Tibial nerve (tissue), 4 donors: ENCODE data around the gene SCAF11. TPM values are rescaled to one million over a fixed set of nuclear protein-coding genes. Genes with fewer than 3 reads are reported as not detected.

Experiments used
- DNase-seq, 2 donors: peaks; one replicate each; pipeline ENCODE4 v3.0.0-alpha.2; 2019; ENCODE audit warnings: low spot score in 2 of 2
- H3K27ac ChIP-seq, 4 donors: fragments of 200-600 bp; sonication (generic) in 3 of 4; one replicate each; pipeline ENCODE4 v1.5.1; 2017 to 2019; ENCODE audit warnings: mild to moderate bottlenecking in 1 of 4
- H3K27me3 ChIP-seq, 2 donors: fragments of 200-600 bp; sonication (generic) in 1 of 2; one replicate each; pipeline versions ENCODE4 v1.5.1 to v1.6.0; 2017 to 2019
- H3K36me3 ChIP-seq, 3 donors: fragments of 200-600 bp; sonication (generic); one replicate each; pipeline ENCODE4 v1.5.1; 2018 to 2019
- H3K4me1 ChIP-seq, 4 donors: fragments of 200-600 bp; sonication (generic) in 3 of 4; one replicate each; pipeline ENCODE4 v1.5.1; 2017 to 2019
- H3K4me3 ChIP-seq, 4 donors: fragments of 200-600 bp; sonication (generic) in 3 of 4; one replicate each; pipeline ENCODE4 v1.5.1; 2017 to 2019; ENCODE audit warnings: mild to moderate bottlenecking in 1 of 4, moderate library complexity in 1 of 4
- H3K9me3 ChIP-seq, 4 donors: fragments of 200-600 bp; sonication (generic) in 3 of 4; one replicate each; pipeline ENCODE4 v1.5.1; 2017 to 2019
- EP300 ChIP-seq, 2 donors: sonication (generic); formaldehyde crosslinking; IDR thresholded peaks; one replicate each; pipeline ENCODE4 v1.6.1; 2017; ENCODE audit warnings: antibody characterized with exemption in 2 of 2, mild to moderate bottlenecking in 1 of 2
- POLR2A ChIP-seq, 2 donors: fragments of 450-650 bp; IDR thresholded peaks; one replicate each; pipeline ENCODE4 v1.6.1; 2017; ENCODE audit warnings: antibody characterized with exemption in 2 of 2, mild to moderate bottlenecking in 2 of 2, moderate library complexity in 2 of 2
- WGBS, 2 donors: methylation state at CpG; one replicate each; pipeline ENCODE4 v1.1.5; 2018; 5-methylcytosine and 5-hydroxymethylcytosine counted together
- total RNA-seq, 4 donors: library from RNA; depleted of rRNA; stranded (reverse); fragments of >200 nt; gene quantifications; one replicate each; pipeline ENCODE4 v1.1.0, GENCODE V29; 2016
- TF ChIP-seq, protein P1 (sequence below), 5 experiments: fragments of 200-600 bp in 3 of 5; fragments of 450-650 bp in 2 of 5; sonication (generic) in 3 of 5; IDR thresholded peaks; one replicate each; pipeline ENCODE4 v1.5.1; 2016 to 2019; ENCODE audit warnings: antibody characterized with exemption in 5 of 5, mild to moderate bottlenecking in 3 of 5, moderate library complexity in 2 of 5

SCAF11 gene
- total RNA-seq, 4 donors from 2014 or later = 114 to 169 (median 144) TPM

DNA sequence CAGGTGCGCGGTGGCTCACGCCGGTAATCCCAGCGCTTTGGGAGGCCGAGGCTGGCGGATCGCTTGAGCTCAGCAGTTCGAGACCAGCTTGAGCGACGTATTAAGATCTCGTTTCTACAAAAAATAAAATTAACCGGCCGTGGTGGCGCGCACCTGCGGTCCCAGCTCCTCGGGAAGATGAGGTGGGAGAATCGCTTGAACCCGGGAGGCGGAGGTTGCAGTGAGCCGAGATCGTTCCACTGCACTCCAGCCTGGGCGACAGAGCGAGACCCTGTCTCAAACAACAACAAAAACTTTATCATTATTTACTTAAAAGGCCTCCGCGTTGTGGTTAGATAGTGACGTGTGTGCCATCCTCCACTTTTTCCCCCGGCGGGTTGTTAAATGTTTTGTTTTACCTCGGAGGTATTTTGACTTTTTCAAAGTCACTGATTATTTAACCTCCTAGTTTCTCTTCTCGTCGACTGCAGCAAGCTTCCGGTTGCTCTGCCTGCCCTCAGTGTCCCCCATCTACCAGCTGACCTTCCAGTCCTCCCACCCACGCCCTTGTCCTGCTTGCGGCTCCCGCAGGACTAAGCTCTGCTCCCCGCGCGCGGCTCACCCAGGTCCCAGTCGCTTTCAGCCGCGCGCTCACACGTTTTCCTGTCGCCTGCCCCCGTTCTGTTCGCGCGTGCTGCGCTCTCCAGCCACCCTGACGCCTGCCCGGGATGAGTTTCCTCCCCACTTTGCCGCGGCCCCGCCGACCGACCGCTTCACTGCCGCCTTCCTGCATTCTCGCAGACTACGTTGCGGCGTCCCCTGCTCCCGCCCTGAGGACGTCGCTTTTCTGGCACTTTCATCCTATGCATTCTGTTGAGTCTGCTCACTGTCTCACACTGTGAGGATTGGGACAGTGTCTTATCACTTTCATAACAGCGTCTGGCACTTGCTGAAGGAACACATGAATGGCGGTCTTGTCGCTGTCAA, 1.2 kb upstream of the SCAF11 start:
- Histone ChIP-seq H3K36me3 (no peaks in the 10 kb centered on the region), H3K27ac (peak overlapping the region; percentile 94 to 98 (median 94)), H3K4me1 (peaks cover 0 to 44% (median 26%) of the 10 kb centered on the region in 4 donors), H3K27me3 (no peaks in the 10 kb centered on the region), H3K4me3 (peak overlapping the region; percentile 71 to 87 (median 80)), H3K9me3 (no peaks in the 10 kb centered on the region)
- peak; percentile 26 to 69 for TF ChIP-seq POLR2A (IDR thresholded peaks at IDR 0.05)
- peak in 1 of 2 donors; percentile 87 for TF ChIP-seq EP300 (IDR thresholded peaks at IDR 0.05)
- TF ChIP-seq, protein P1, sequence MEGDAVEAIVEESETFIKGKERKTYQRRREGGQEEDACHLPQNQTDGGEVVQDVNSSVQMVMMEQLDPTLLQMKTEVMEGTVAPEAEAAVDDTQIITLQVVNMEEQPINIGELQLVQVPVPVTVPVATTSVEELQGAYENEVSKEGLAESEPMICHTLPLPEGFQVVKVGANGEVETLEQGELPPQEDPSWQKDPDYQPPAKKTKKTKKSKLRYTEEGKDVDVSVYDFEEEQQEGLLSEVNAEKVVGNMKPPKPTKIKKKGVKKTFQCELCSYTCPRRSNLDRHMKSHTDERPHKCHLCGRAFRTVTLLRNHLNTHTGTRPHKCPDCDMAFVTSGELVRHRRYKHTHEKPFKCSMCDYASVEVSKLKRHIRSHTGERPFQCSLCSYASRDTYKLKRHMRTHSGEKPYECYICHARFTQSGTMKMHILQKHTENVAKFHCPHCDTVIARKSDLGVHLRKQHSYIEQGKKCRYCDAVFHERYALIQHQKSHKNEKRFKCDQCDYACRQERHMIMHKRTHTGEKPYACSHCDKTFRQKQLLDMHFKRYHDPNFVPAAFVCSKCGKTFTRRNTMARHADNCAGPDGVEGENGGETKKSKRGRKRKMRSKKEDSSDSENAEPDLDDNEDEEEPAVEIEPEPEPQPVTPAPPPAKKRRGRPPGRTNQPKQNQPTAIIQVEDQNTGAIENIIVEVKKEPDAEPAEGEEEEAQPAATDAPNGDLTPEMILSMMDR (IDR thresholded peaks at IDR 0.05) = peak in 1 of 5 experiments; percentile 12
- 1 to 4% methylated on average over 70 to 71 of the region's 71 CpGs for WGBS, 2 donors
- DNase-seq = peak; percentile 33 to 54

- Histone ChIP-seq H3K4me1 (peaks cover 0 to 57% (median 35%) of the 10 kb centered on the region in 4 donors), H3K9me3 (no peaks in the 10 kb centered on the region), H3K27ac (peak overlapping the region; percentile 95 to 100 (median 98)), H3K4me3 (peak overlapping the region; percentile 72 to 87 (median 80)), H3K27me3 (no peaks in the 10 kb centered on the region), H3K36me3 (no peaks in the 10 kb centered on the region)
- WGBS, 2 donors = 0% methylated on average over 57 to 63 of the region's 71 CpGs
- DNase-seq = peak; percentile 28 to 57
- TF ChIP-seq EP300 (IDR thresholded peaks at IDR 0.05) = peak in 1 of 2 donors; percentile 27
- no peak for TF ChIP-seq POLR2A (IDR thresholded peaks at IDR 0.05)
- TF ChIP-seq, protein P1 (IDR thresholded peaks at IDR 0.05) = peak in 1 of 5 experiments; percentile 7
These were observed 480 bp downstream of the SCAF11 start for GRCh38 chr12:45989721-45990467.

DNA sequence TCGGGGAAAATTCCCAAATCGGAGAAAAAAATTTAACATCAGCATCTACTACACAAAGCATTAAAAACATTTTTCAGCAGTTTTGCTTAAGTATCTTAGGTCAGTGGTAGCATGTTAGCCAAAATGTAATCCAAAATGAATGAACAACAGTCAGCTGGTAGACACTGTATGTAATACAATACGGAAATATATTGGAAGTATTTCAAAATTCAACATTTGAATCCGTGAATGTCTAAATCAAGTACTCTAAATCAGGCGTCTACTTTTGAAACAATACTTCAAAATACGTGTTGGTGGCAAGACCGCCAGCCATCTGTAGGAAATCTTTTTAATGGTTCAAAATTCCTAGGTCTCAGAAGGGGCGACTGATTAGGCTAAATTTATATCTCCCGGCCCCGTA, 1.1 kb downstream of the SCAF11 start:
- 3 to 5% methylated on average over 10 of the region's 10 CpGs for WGBS, 2 donors
- no peak for DNase-seq
- Histone ChIP-seq H3K27ac (peak overlapping the region; percentile 95 to 100 (median 98)), H3K4me1 (peaks cover 0 to 60% (median 36%) of the 10 kb centered on the region in 4 donors), H3K4me3 (peak overlapping the region; percentile 72 to 87 (median 80)), H3K36me3 (no peaks in the 10 kb centered on the region), H3K27me3 (no peaks in the 10 kb centered on the region), H3K9me3 (no peaks in the 10 kb centered on the region)
- no peak for TF ChIP-seq POLR2A (IDR thresholded peaks at IDR 0.05)
- TF ChIP-seq EP300 (IDR thresholded peaks at IDR 0.05) = no peak
- TF ChIP-seq, protein P1 (IDR thresholded peaks at IDR 0.05) = no peak

- DNase-seq = no peak
- no peak for TF ChIP-seq POLR2A (IDR thresholded peaks at IDR 0.05)
- TF ChIP-seq, protein P1 (IDR thresholded peaks at IDR 0.05) = no peak
- TF ChIP-seq EP300 (IDR thresholded peaks at IDR 0.05) = no peak
- peaks cover 0 to 70% (median 38%) of the 10 kb centered on the region in 4 donors for H3K4me1 ChIP-seq
- no peak overlapping the region for H3K4me3 ChIP-seq
- WGBS, 2 donors = 51 to 52% methylated on average over 3 of the region's 3 CpGs
- no peaks in the 10 kb centered on the region for H3K36me3 ChIP-seq
- no peaks in the 10 kb centered on the region for H3K27me3 ChIP-seq
- H3K9me3 ChIP-seq = no peaks in the 10 kb centered on the region
- H3K27ac ChIP-seq = peak overlapping the region in 1 of 4 donors; percentile 98
These were observed 2.1 kb downstream of the SCAF11 start for GRCh38 chr12:45988264-45988663.
